ENCODE data around the gene GPAM.
"Not testable (repeated sequence)": the region's sequence is repeated elsewhere in the genome, so short reads cannot be mapped to it uniquely, and the experiment has no call there.

The GPAM gene

GRCh38 chr10:112183329-112184051 lies at the start of gene GPAM:
Gene GPAM, minus strand, starts transcription at chr10:112183765. Its CDS starts 1,981 bp downstream, at chr10:112181784.
- DNase-seq, result peak; percentile 96

- no peak for DNase-seq
Measured at GRCh38 chr10:112232670-112233069, 49.1 kb upstream of the GPAM start.

GRCh38 chr10:112231602-112232400 lies 48.2 kb upstream of the GPAM start:
- DNase-seq, result no peak

- DNase-seq, result no peak
Measured at GRCh38 chr10:112230325-112230988, 46.9 kb upstream of the GPAM start.

GRCh38 chr10:112229901-112230300 lies 46.3 kb upstream of the GPAM start:
- no peak for DNase-seq

- DNase-seq, result no peak
Measured at GRCh38 chr10:112229096-112229495, 45.5 kb upstream of the GPAM start.

GRCh38 chr10:112228366-112229088 lies 45.0 kb upstream of the GPAM start:
- DNase-seq, result not testable (repeated sequence)

GRCh38 chr10:112227331-112227987 lies 43.9 kb upstream of the GPAM start:
- no peak for DNase-seq

- DNase-seq, result no peak
Measured at GRCh38 chr10:112226439-112227248, 43.1 kb upstream of the GPAM start.

- DNase-seq, result no peak
Measured at GRCh38 chr10:112225771-112226438, 42.3 kb upstream of the GPAM start.

GRCh38 chr10:112224933-112225529 lies 41.5 kb upstream of the GPAM start:
- DNase-seq, result no peak

GRCh38 chr10:112223725-112224124 lies 40.2 kb upstream of the GPAM start:
- DNase-seq, result no peak

GRCh38 chr10:112222799-112223198 lies 39.2 kb upstream of the GPAM start:
- no peak for DNase-seq

GRCh38 chr10:112221545-112221944 lies 38.0 kb upstream of the GPAM start:
- DNase-seq, result no peak

GRCh38 chr10:112218960-112219359 lies 35.4 kb upstream of the GPAM start:
- no peak for DNase-seq

- DNase-seq, result no peak
Measured at GRCh38 chr10:112218036-112218390, 34.4 kb upstream of the GPAM start.

GRCh38 chr10:112217386-112218035 lies 33.9 kb upstream of the GPAM start:
- no peak for DNase-seq

GRCh38 chr10:112216966-112217365 lies 33.4 kb upstream of the GPAM start:
- DNase-seq, result no peak

- no peak for DNase-seq
Measured at GRCh38 chr10:112216151-112216550, 32.6 kb upstream of the GPAM start.

GRCh38 chr10:112215342-112215774 lies 31.8 kb upstream of the GPAM start:
- DNase-seq, result no peak

All from CD4-positive, alpha-beta T cell treated with Interleukin-17A for 1 hour (primary cell).